ENCODE results near the gene LDLRAP1. TPM values are rescaled to one million over a fixed set of nuclear protein-coding genes. Genes with fewer than 3 reads are reported as not detected.

Gene LDLRAP1
- polyA plus RNA-seq, 1 experiment = 12.4 TPM

DNA sequence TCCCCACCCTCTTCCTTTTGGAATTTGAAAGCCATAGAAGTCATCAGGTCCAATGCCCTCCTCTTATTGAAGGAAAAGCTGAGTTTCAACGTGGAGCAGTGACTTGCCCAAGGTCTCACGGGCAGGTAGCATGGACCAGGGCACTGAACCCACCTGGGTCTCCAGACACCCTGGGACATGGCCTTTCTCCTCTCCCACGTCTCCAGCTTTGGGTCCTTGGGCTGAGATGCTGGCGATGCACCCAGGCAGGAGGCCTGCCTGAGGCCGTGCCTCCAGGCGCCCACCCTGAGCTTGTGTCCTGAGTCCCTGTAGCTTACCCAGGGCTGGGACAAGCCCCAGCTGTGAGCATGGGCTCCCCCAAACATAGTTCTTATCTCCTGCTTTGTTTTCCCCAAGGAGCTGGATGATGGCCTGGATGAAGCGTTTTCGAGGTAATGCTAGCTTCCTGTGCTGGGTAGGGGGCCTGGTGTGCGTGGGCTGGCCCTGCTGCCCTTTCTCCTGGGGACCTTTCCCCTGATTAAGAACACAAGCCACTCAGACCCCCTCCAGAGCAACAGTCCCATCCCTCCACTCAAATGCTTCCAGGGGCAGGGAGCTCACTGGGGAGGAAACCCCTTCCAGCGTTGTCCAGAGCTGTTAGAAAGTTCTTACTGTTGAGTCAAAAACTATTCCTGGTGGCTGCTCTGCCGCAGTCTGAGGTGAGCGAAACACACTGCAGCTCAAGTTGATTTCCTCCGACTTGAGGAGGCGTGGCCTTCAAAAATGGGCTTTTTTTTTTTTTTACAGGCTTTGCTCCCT is 21.6 kb downstream of the LDLRAP1 start:
- TF ChIP-seq, protein P1, sequence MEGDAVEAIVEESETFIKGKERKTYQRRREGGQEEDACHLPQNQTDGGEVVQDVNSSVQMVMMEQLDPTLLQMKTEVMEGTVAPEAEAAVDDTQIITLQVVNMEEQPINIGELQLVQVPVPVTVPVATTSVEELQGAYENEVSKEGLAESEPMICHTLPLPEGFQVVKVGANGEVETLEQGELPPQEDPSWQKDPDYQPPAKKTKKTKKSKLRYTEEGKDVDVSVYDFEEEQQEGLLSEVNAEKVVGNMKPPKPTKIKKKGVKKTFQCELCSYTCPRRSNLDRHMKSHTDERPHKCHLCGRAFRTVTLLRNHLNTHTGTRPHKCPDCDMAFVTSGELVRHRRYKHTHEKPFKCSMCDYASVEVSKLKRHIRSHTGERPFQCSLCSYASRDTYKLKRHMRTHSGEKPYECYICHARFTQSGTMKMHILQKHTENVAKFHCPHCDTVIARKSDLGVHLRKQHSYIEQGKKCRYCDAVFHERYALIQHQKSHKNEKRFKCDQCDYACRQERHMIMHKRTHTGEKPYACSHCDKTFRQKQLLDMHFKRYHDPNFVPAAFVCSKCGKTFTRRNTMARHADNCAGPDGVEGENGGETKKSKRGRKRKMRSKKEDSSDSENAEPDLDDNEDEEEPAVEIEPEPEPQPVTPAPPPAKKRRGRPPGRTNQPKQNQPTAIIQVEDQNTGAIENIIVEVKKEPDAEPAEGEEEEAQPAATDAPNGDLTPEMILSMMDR (IDR thresholded peaks at IDR 0.05; ENCODE audit: low read depth, low read length) = no peak
- Histone ChIP-seq H3K4me3 (ENCODE audit: low read depth, low read length) (no peak overlapping the region), H3K27ac (ENCODE audit: low read depth, low read length) (peak overlapping the region; percentile 11), H3K9me3 (ENCODE audit: control insufficient read depth, insufficient read depth, low read length) (no peaks in the 10 kb centered on the region; the same call in 1 of the 2 replicates), H3K27me3 (ENCODE audit: control insufficient read depth, insufficient read depth, low read length) (no peaks in the 10 kb centered on the region)
- CTCF ChIA-PET = interaction anchor here (1.0 to 1.4 kb wide), 3 partner anchors 18 to 246 kb away, joined by 3 to 6 read pairs (median 4); no protein-coding TSS in a partner anchor
- POLR2A ChIA-PET = interaction anchor here (1.0 kb wide), 1 partner anchor 11 kb away, joined by 3 read pairs; no protein-coding TSS in a partner anchor
- DNase-seq (ENCODE audit: low read depth, low spot score) = no peak

DNA sequence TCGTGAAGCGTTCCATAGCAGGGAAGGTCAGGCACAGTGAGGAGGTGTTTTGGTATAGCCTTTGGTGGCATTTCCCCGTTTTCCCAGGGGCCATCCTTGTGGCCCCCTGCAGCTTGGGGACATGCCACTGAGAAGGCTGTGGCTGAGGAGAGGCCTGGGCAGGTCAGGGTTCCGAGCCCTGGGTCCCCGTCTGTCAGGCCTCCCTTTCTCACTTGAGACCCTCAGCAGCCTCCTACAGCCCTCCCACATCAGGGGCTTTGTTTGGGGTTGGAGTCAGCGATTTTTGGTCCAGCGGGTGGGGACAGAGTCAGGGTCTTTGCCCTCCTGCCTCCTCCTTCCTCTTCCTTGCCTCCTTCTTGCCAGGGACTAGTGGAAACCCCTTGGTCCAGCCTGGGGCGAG is 22.2 kb downstream of the LDLRAP1 start:
- no peak overlapping the region for H3K27ac ChIP-seq (ENCODE audit: low read depth, low read length)
- POLR2A ChIA-PET = interaction anchor here (1.0 kb wide), 1 partner anchor 11 kb away, joined by 3 read pairs; no protein-coding TSS in a partner anchor
- DNase-seq (ENCODE audit: low read depth, low spot score) = no peak
- H3K4me3 ChIP-seq (ENCODE audit: low read depth, low read length) = no peak overlapping the region
- CTCF ChIA-PET = interaction anchor here (1.0 to 1.4 kb wide), 4 partner anchors 17 to 245 kb away, joined by 3 to 6 read pairs (median 4); no protein-coding TSS in a partner anchor
- TF ChIP-seq, protein P1 (IDR thresholded peaks at IDR 0.05; ENCODE audit: low read depth, low read length) = no peak
- H3K9me3 ChIP-seq (ENCODE audit: control insufficient read depth, insufficient read depth, low read length) = no peaks in the 10 kb centered on the region; the same call in 1 of the 2 replicates
- no peaks in the 10 kb centered on the region for H3K27me3 ChIP-seq (ENCODE audit: control insufficient read depth, insufficient read depth, low read length)

DNA sequence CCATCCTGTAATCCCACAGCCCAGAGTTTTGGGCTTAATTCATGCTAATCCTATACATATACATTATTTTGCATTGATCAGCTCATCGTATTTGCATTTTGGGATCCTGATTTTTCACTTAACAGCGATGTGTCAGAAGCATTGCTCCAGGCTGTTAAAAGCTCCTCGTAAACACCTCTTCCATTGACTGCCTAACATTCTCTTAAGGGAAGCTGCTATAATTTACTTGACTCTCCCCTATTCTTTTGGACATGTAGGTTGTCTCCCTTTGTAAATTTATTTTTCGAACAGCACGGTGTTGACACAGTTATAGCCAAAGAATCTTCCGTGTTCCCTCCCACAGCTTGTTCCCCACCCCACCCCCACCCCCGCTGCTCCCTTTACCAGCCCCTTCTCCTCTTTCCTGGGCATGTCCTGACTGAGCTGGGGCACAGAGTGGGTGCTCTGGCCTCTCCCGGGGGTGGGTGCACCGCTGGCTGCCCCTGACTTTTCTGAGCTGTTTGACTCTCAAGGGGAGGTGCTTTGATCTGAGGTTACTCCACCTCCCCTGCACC is 22.8 kb downstream of the LDLRAP1 start:
- POLR2A ChIA-PET = no interaction called here
- DNase-seq (ENCODE audit: low read depth, low spot score) = no peak

DNA sequence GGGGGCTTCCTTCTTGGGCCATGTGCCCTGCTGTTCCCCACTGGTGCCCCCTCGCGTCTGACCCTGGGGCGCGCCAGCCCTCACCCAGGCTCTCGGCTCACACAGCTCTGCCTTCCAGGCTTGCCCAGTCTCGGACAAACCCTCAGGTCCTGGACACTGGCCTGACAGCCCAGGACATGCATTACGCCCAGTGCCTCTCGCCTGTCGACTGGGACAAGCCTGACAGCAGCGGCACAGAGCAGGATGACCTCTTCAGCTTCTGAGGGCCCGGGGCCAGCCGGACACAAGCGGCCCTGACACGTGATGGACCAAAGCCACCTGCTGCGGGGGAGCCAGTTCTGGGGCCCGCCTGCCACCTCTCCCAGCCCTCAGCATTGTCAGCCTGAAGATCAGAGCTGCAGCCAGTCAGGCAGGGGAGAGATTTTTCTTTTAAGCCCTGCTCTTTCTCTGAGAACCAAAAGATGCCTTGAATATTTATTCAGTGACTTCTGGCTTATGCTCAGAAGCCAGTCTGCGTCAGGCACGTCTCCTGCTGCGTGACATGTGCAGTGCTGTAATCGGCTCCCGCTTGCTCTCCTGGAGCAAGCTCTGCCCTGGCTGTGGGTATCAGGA is 23.4 kb downstream of the LDLRAP1 start:
- H3K4me3 ChIP-seq (ENCODE audit: low read depth, low read length) = no peak overlapping the region
- POLR2A ChIA-PET = interaction anchor here (0.6 to 1.4 kb wide), 2 partner anchors 46 to 319 kb away, joined by 3 to 4 read pairs; partner anchors contain the start of gene RSRP1
- TF ChIP-seq, protein P1 (IDR thresholded peaks at IDR 0.05; ENCODE audit: low read depth, low read length) = peak; percentile 20; the same call in 1 of the 2 replicates
- CTCF ChIA-PET = interaction anchor here (0.9 to 1.4 kb wide), 4 partner anchors 16 to 80 kb away, joined by 3 to 4 read pairs (median 3); no protein-coding TSS in a partner anchor
- DNase-seq (ENCODE audit: low read depth, low spot score) = peak; percentile 80
- no peaks in the 10 kb centered on the region; the same call in 1 of the 2 replicates for H3K9me3 ChIP-seq (ENCODE audit: control insufficient read depth, insufficient read depth, low read length)
- H3K27ac ChIP-seq (ENCODE audit: low read depth, low read length) = peak overlapping the region; percentile 94
- no peaks in the 10 kb centered on the region for H3K27me3 ChIP-seq (ENCODE audit: control insufficient read depth, insufficient read depth, low read length)

More for the DNA sequence above, 22.8 kb downstream of the LDLRAP1 start:
- peak overlapping the region; percentile 94 for H3K27ac ChIP-seq (ENCODE audit: low read depth, low read length)
- H3K27me3 ChIP-seq (ENCODE audit: control insufficient read depth, insufficient read depth, low read length) = no peaks in the 10 kb centered on the region
- CTCF ChIA-PET = interaction anchor here (0.9 to 1.4 kb wide), 4 partner anchors 16 to 79 kb away, joined by 3 to 4 read pairs (median 4); no protein-coding TSS in a partner anchor
- H3K9me3 ChIP-seq (ENCODE audit: control insufficient read depth, insufficient read depth, low read length) = no peaks in the 10 kb centered on the region; the same call in 1 of the 2 replicates
- H3K4me3 ChIP-seq (ENCODE audit: low read depth, low read length) = no peak overlapping the region
- TF ChIP-seq, protein P1 (IDR thresholded peaks at IDR 0.05; ENCODE audit: low read depth, low read length) = no peak

Measured in AG04450 (cell line).